HEK293 (cell line): Measurements from ENCODE around the gene SDHAF1.

ENCODE experiments used
- CTCF ChIA-PET: fragments of 350-600 bp; formaldehyde crosslinking; extraction: SDS; loops from one replicate; lab custom pipeline; 2021; ENCODE audit warnings: antibody characterized with exemption; lab: Yijun Ruan, JAX
- POLR2A ChIA-PET: fragments of 300-600 bp; formaldehyde crosslinking; extraction: SDS; loops from one replicate; lab custom pipeline; 2020; ENCODE audit warnings: antibody characterized with exemption, inconsistent platforms; lab: Yijun Ruan, JAX
- H3K27ac ChIP-seq: fragments of 200-500 bp; sonication (Bioruptor generic); 2 replicates; pipeline ENCODE4 v1.5.1; 2014; ENCODE audit warnings: low read depth, low read length, control low read depth, inconsistent platforms; ENCODE audit errors: extremely low read depth
- H3K36me3 ChIP-seq, 2 experiments: fragments of 200-500 bp in 1 of 2; sonication (Bioruptor generic) in 1 of 2; 1 replicate in 1 of 2; 2 replicates in 1 of 2; pipeline ENCODE4 v1.5.1; 2014 to 2017; ENCODE audit warnings: inconsistent platforms in 2 of 2, low read length in 2 of 2; ENCODE audit not compliant: control insufficient read depth in 2 of 2, insufficient read depth in 1 of 2
- H3K4me1 ChIP-seq: fragments of 200-500 bp; sonication (Bioruptor generic); 2 replicates; pipeline ENCODE4 v1.5.1; 2014; ENCODE audit warnings: mild to moderate bottlenecking, low read length, inconsistent platforms; ENCODE audit not compliant: control insufficient read depth, insufficient read depth
- H3K4me3 ChIP-seq: 2 replicates; pipeline ENCODE4 v1.5.1; 2011; ENCODE audit warnings: low read depth, mild to moderate bottlenecking, control low read depth, low read length, moderate library complexity
- H3K9me3 ChIP-seq: fragments of 200-500 bp; sonication (Bioruptor generic); 2 replicates; pipeline ENCODE4 v1.5.1; 2014; ENCODE audit warnings: low read depth, low read length, inconsistent platforms; ENCODE audit not compliant: control insufficient read depth, insufficient read depth
- FEZF1 ChIP-seq: fragments of 450-650 bp; formaldehyde crosslinking; IDR thresholded peaks from 2 replicates; pipeline ENCODE4 v1.5.1; 2016; ENCODE audit warnings: missing biosample characterization, missing genetic modification characterization
- SETDB1 ChIP-seq: IDR thresholded peaks from one replicate; pipeline ENCODE4 v1.6.1; 2017; ENCODE audit warnings: mild to moderate bottlenecking, low read length, moderate library complexity, mixed read lengths; ENCODE audit not compliant: insufficient read length
- TCF7L2 ChIP-seq: IDR thresholded peaks from 2 replicates; pipeline ENCODE4 v1.6.1; 2011; ENCODE audit warnings: low read depth, mild to moderate bottlenecking, inconsistent platforms, low read length, moderate library complexity, borderline replicate concordance
- ZBTB6 ChIP-seq: fragments of 450-650 bp; formaldehyde crosslinking; IDR thresholded peaks from 2 replicates; pipeline ENCODE4 v1.5.1; 2017; ENCODE audit warnings: missing biosample characterization, missing genetic modification characterization
- ZFHX2 ChIP-seq: fragments of 450-650 bp; formaldehyde crosslinking; conservative IDR thresholded peaks from 2 replicates; pipeline ENCODE4 v1.5.1; 2016; ENCODE audit warnings: missing biosample characterization, missing genetic modification characterization
- ZNF2 ChIP-seq: fragments of 450-650 bp; formaldehyde crosslinking; IDR thresholded peaks from 2 replicates; pipeline ENCODE4 v1.5.1; 2016; ENCODE audit warnings: missing biosample characterization, missing genetic modification characterization
- ZNF24 ChIP-seq: fragments of 450-650 bp; formaldehyde crosslinking; IDR thresholded peaks from 2 replicates; pipeline ENCODE4 v1.5.1; 2016; ENCODE audit warnings: missing biosample characterization, missing genetic modification characterization
- ZNF274 ChIP-seq, 2 experiments: fragments of 200-500 bp in 1 of 2; fragments of 450-650 bp in 1 of 2; sonication (Bioruptor generic) in 1 of 2; formaldehyde crosslinking in 1 of 2; IDR thresholded peaks; 2 replicates each; pipeline versions ENCODE4 v1.5.1 to v1.6.1; 2014 to 2016; ENCODE audit warnings: borderline replicate concordance in 1 of 2, inconsistent platforms in 1 of 2, low read length in 1 of 2, missing biosample characterization in 1 of 2, missing genetic modification characterization in 1 of 2
- ZNF324 ChIP-seq: fragments of 450-650 bp; formaldehyde crosslinking; IDR thresholded peaks from 2 replicates; pipeline ENCODE4 v1.5.1; 2016; ENCODE audit warnings: missing biosample characterization, missing genetic modification characterization
- ZNF335 ChIP-seq: fragments of 450-650 bp; formaldehyde crosslinking; conservative IDR thresholded peaks from 2 replicates; pipeline ENCODE4 v1.5.1; 2016; ENCODE audit warnings: missing biosample characterization, missing genetic modification characterization
- ZNF449 ChIP-seq: fragments of 450-650 bp; formaldehyde crosslinking; IDR thresholded peaks from 2 replicates; pipeline ENCODE4 v1.5.1; 2017; ENCODE audit warnings: missing biosample characterization, mild to moderate bottlenecking, missing genetic modification characterization, moderate library complexity
- ZNF513 ChIP-seq: fragments of 450-650 bp; IDR thresholded peaks from 2 replicates; pipeline ENCODE4 v1.5.1; 2018; ENCODE audit warnings: missing biosample characterization, missing genetic modification characterization
- ZNF548 ChIP-seq: fragments of 450-650 bp; formaldehyde crosslinking; IDR thresholded peaks from 2 replicates; pipeline ENCODE4 v1.5.1; 2016; ENCODE audit warnings: missing biosample characterization, missing genetic modification characterization
- ZNF610 ChIP-seq: fragments of 450-650 bp; formaldehyde crosslinking; IDR thresholded peaks from 2 replicates; pipeline ENCODE4 v1.5.1; 2016; ENCODE audit warnings: missing biosample characterization, missing genetic modification characterization, borderline replicate concordance
- ZNF776 ChIP-seq: fragments of 450-650 bp; formaldehyde crosslinking; IDR thresholded peaks from 2 replicates; pipeline ENCODE4 v1.5.0; 2017; ENCODE audit warnings: missing biosample characterization, missing genetic modification characterization, borderline replicate concordance
- ZSCAN23 ChIP-seq: fragments of 450-650 bp; formaldehyde crosslinking; IDR thresholded peaks from 2 replicates; pipeline ENCODE4 v1.5.1; 2016; ENCODE audit warnings: missing biosample characterization, missing genetic modification characterization
- ZSCAN5A ChIP-seq: fragments of 450-650 bp; formaldehyde crosslinking; IDR thresholded peaks from 2 replicates; pipeline ENCODE4 v1.5.1; 2016; ENCODE audit warnings: missing biosample characterization, missing genetic modification characterization
- TF ChIP-seq, protein P1 (sequence below): fragments of 450-650 bp; formaldehyde crosslinking; IDR thresholded peaks from 2 replicates; pipeline ENCODE4 v1.5.1; 2016; ENCODE audit warnings: missing biosample characterization, missing genetic modification characterization

Gene SDHAF1

DNA sequence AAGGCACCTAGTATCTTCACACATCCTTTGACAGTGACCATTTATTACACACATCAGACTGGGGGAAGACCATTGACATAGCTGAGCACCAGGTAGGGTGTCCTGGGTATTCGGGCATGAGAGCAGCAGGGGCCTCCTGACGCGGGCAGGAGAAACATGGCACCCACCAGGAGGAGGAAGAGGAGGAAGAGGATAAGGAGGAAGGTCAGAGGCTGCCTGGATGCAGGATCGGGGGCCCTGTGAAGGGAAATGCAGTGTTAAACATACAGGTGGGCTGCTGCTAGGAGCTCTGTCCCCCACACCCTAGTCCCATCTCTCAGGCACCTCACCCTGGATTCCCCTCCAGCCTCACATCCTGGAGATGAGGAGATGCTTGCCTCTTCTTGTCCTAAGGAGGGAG lies 8.3 kb downstream of the SDHAF1 start:
- peaks cover 6% of the 10 kb centered on the region; the same call in 1 of the 2 replicates for H3K4me1 ChIP-seq
- peak; percentile 91 for TF ChIP-seq ZNF513 (tag by site-specific recombination)
- TF ChIP-seq TCF7L2: no peak
- H3K36me3 ChIP-seq: peaks cover 27 to 63% of the 10 kb centered on the region in 2 experiments
- ChIA-PET POLR2A (interaction anchor here (0.7 to 6.4 kb wide), 2 partner anchors 11 to 114 kb away, joined by 3 to 37 read pairs; partner anchors contain the start of gene ALKBH6), CTCF (interaction anchor here (0.7 to 1.0 kb wide), 2 partner anchors 9 to 411 kb away, joined by 3 read pairs; no protein-coding TSS in a partner anchor)
- H3K4me3 ChIP-seq: no peak overlapping the region
- H3K9me3 ChIP-seq: no peaks in the 10 kb centered on the region; the same call in 1 of the 2 replicates
- H3K27ac ChIP-seq: no peak overlapping the region

GRCh38 chr19:36006955-36007354 lies 12.0 kb downstream of the SDHAF1 start:
- TF ChIP-seq ZNF776 (tag by site-specific recombination) (no peak), ZNF274 (IDR thresholded peaks at IDR 0.05; ENCODE audit: low read length) (no peak), ZNF274 (tag by site-specific recombination; IDR thresholded peaks at IDR 0.05; ENCODE audit: borderline replicate concordance) (no peak), ZNF610 (tag by site-specific recombination) (no peak), ZNF24 (tag by site-specific recombination) (no peak), ZNF324 (tag by site-specific recombination) (no peak), ZNF548 (no peak), ZSCAN23 (tag by site-specific recombination) (no peak), ZNF2 (tag by site-specific recombination) (no peak), ZFHX2 (tag by site-specific recombination) (0 out of 2 replicates have a peak, but pooled peaks have one; percentile 10), ZNF335 (tag by site-specific recombination) (no peak), ZSCAN5A (tag by site-specific recombination) (no peak), SETDB1 (no peak), ZBTB6 (tag by site-specific recombination) (no peak), FEZF1 (tag by site-specific recombination) (no peak), ZNF449 (tag by site-specific recombination) (no peak)
- TF ChIP-seq, protein P1, sequence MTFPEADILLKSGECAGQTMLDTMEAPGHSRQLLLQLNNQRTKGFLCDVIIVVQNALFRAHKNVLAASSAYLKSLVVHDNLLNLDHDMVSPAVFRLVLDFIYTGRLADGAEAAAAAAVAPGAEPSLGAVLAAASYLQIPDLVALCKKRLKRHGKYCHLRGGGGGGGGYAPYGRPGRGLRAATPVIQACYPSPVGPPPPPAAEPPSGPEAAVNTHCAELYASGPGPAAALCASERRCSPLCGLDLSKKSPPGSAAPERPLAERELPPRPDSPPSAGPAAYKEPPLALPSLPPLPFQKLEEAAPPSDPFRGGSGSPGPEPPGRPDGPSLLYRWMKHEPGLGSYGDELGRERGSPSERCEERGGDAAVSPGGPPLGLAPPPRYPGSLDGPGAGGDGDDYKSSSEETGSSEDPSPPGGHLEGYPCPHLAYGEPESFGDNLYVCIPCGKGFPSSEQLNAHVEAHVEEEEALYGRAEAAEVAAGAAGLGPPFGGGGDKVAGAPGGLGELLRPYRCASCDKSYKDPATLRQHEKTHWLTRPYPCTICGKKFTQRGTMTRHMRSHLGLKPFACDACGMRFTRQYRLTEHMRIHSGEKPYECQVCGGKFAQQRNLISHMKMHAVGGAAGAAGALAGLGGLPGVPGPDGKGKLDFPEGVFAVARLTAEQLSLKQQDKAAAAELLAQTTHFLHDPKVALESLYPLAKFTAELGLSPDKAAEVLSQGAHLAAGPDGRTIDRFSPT (tag by site-specific recombination): 0 out of 2 replicates have a peak, but pooled peaks have one; percentile 19
- TF ChIP-seq, all 188 proteins: peak for 2
- POLR2A ChIA-PET: interaction anchor here (1.0 kb wide), 1 partner anchor 55 kb away, joined by 4 read pairs; no protein-coding TSS in a partner anchor
- Histone ChIP-seq H3K27ac (no peak overlapping the region), H3K36me3 (peaks cover 15 to 45% of the 10 kb centered on the region in 2 experiments; a peak in 2 of 3 replicates), H3K4me1 (peaks cover 5% of the 10 kb centered on the region), H3K4me3 (no peak overlapping the region), H3K9me3 (no peaks in the 10 kb centered on the region)
- CTCF ChIA-PET: interaction anchor here (0.7 kb wide), 2 partner anchors 58 to 125 kb away, joined by 4 to 6 read pairs; no protein-coding TSS in a partner anchor
